Trophoblast cell (in vitro differentiated cells and primary cell): Measurements from ENCODE around the gene GUCD1.
"Not testable (repeated sequence)": the region's sequence is repeated elsewhere in the genome, so short reads cannot be mapped to it uniquely, and the experiment has no call there.

Experiments
- DNase-seq, 2 donors: peaks; one replicate each; pipeline ENCODE4 v3.0.0-alpha.2; 2016
- H2AFZ ChIP-seq: 2 replicates; pipeline ENCODE4 v1.6.1; 2013; ENCODE audit warnings: low read length, moderate library complexity, mild to moderate bottlenecking; ENCODE audit not compliant: insufficient read depth, poor library complexity
- H2AK5ac ChIP-seq: 2 replicates; pipeline ENCODE4 v1.6.1; 2013; ENCODE audit warnings: mild to moderate bottlenecking, low read length
- H2BK120ac ChIP-seq: 2 replicates; pipeline ENCODE4 v1.6.1; 2013; ENCODE audit warnings: low read length, mild to moderate bottlenecking, moderate library complexity; ENCODE audit not compliant: insufficient read depth, poor library complexity
- H2BK12ac ChIP-seq: 2 replicates; pipeline ENCODE4 v1.6.1; 2013; ENCODE audit warnings: mild to moderate bottlenecking, low read length, moderate library complexity
- H2BK5ac ChIP-seq: 2 replicates; pipeline ENCODE4 v1.6.1; 2013; ENCODE audit warnings: low read length, low read depth, moderate library complexity, mild to moderate bottlenecking; ENCODE audit not compliant: poor library complexity
- H3K14ac ChIP-seq: 2 replicates; pipeline ENCODE4 v1.6.1; 2013; ENCODE audit warnings: mild to moderate bottlenecking, low read length
- H3K18ac ChIP-seq: 2 replicates; pipeline ENCODE4 v1.6.1; 2013; ENCODE audit warnings: mild to moderate bottlenecking, low read length
- H3K23ac ChIP-seq: 2 replicates; pipeline ENCODE4 v1.6.1; 2013; ENCODE audit warnings: low read length
- H3K27ac ChIP-seq: 2 replicates; pipeline ENCODE4 v1.5.1; 2013; ENCODE audit warnings: low read depth, mild to moderate bottlenecking, inconsistent platforms, low read length, moderate library complexity
- H3K27me3 ChIP-seq: 2 replicates; pipeline ENCODE4 v1.6.1; 2013; ENCODE audit warnings: inconsistent platforms, mild to moderate bottlenecking, low read length, moderate library complexity; ENCODE audit not compliant: insufficient read depth
- H3K36me3 ChIP-seq, 2 experiments: 1 replicate in 1 of 2; 2 replicates in 1 of 2; pipeline ENCODE4 v1.6.1; 2013; ENCODE audit warnings: low read length in 2 of 2, mild to moderate bottlenecking in 2 of 2, moderate library complexity in 1 of 2; ENCODE audit not compliant: insufficient read depth in 2 of 2, control insufficient read depth in 1 of 2
- H3K4ac ChIP-seq: 2 replicates; pipeline ENCODE4 v1.6.1; 2013; ENCODE audit warnings: low read depth, mild to moderate bottlenecking, low read length, moderate library complexity
- H3K4me1 ChIP-seq, 2 experiments: 1 replicate in 1 of 2; 2 replicates in 1 of 2; pipeline ENCODE4 v1.6.1; 2013; ENCODE audit warnings: low read length in 2 of 2, mild to moderate bottlenecking in 2 of 2, moderate library complexity in 1 of 2; ENCODE audit not compliant: insufficient read depth in 2 of 2, control insufficient read depth in 1 of 2
- H3K4me2 ChIP-seq: 2 replicates; pipeline ENCODE4 v1.6.1; 2013; ENCODE audit warnings: inconsistent platforms, mild to moderate bottlenecking, low read length, moderate library complexity
- H3K4me3 ChIP-seq: 2 replicates; pipeline ENCODE4 v1.5.1; 2013; ENCODE audit warnings: mild to moderate bottlenecking, low read depth, low read length, inconsistent platforms
- H3K79me1 ChIP-seq: one replicate; pipeline ENCODE4 v1.6.1; 2013; ENCODE audit warnings: low read length
- H3K79me2 ChIP-seq: 2 replicates; pipeline ENCODE4 v1.6.1; 2013; ENCODE audit warnings: low read length, mild to moderate bottlenecking; ENCODE audit not compliant: control insufficient read depth, insufficient read depth, poor library complexity
- H3K9ac ChIP-seq: 2 replicates; pipeline ENCODE4 v1.6.1; 2013; ENCODE audit warnings: mild to moderate bottlenecking, low read length
- H3K9me3 ChIP-seq: 2 replicates; pipeline ENCODE4 v1.6.1; 2013; ENCODE audit warnings: low read depth, mild to moderate bottlenecking, control low read depth, inconsistent platforms, low read length; ENCODE audit not compliant: insufficient read depth
- H4K12ac ChIP-seq: 2 replicates; pipeline ENCODE4 v1.6.1; 2013; ENCODE audit warnings: low read depth, mild to moderate bottlenecking, low read length, moderate library complexity
- H4K8ac ChIP-seq: 2 replicates; pipeline ENCODE4 v1.6.1; 2013; ENCODE audit warnings: low read depth, mild to moderate bottlenecking, low read length, moderate library complexity
- H4K91ac ChIP-seq: one replicate; pipeline ENCODE4 v1.6.1; 2013; ENCODE audit warnings: low read depth, mild to moderate bottlenecking, low read length, moderate library complexity
- WGBS: extraction: QIAGEN DNeasy Blood & Tissue Kit; methylation state at CpG from one replicate; pipeline ENCODE4 v1.1.7; 2013; ENCODE audit warnings: missing lambda C conversion rate; ENCODE audit not compliant: insufficient read length, insufficient coverage; ENCODE audit errors: extremely low coverage; 5-methylcytosine and 5-hydroxymethylcytosine counted together

GUCD1 gene

DNA sequence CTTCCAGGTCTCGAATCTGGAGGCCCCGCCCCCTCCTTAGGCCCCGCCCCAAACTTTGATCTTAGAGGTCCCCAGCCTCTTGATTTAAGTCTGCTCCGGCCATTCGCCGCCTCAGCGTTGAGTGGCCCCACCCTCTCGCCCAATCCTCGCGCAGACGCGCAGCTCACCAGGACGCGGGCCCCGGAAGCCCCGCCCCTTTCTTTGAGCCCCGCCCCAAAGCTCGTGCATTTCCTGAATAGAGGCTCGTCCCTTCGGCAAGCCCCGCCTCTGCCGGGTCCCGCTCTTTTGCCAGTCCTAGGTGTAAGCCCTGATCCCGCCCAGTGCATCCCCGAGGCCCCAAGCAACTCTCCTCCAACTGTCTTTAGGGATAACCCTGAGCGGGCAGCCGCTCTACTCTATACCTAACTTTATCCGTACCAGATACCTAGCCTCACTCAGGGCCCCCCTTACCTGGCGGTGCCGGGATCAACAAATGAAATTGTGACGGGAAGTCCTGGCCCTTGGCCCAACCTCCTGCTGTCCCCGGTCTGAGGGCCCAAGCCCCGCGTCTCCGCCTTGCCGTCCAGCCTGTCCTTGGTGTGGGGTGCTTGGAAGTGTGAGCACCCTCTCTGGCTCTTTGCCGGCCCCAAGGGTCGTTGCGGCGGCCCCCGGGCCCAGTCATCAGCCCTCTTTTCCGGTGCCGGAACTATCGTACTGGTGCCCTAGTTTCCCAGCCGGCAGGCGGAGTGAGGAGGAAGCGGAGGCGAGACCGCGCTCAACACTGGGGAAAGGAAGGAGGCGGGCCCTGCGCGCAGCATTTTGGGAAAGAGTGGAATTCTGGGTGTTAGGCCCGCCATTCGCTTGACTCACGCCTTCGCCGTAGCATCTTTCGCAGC lies 464 bp upstream of the GUCD1 start, which contains the start of gene SNRPD3:
Gene SNRPD3, plus strand, starts transcription at position 835 of the 875 bp plus-strand sequence. CDS start 1,676 bp downstream, outside the sequence.
- Histone ChIP-seq H3K27me3 (no peaks in the 10 kb centered on the region), H2BK5ac (peak within 1 kb of the TSS; percentile 90), H3K9ac (peak within 1 kb of the TSS; percentile 97), H3K18ac (peak within 1 kb of the TSS; percentile 89), H3K79me1 (peaks cover 11% of the 10 kb centered on the region), H3K4me1 (peaks cover 8 to 12% of the 10 kb centered on the region in 2 experiments), H3K27ac (peak within 1 kb of the TSS; percentile 90), H3K4me2 (peak within 1 kb of the TSS; percentile 94), H3K36me3 (peaks cover 12 to 21% of the 10 kb centered on the region in 2 experiments), H2AFZ (peak within 1 kb of the TSS; percentile 90), H3K9me3 (no peaks in the 10 kb centered on the region), H2BK120ac (peak within 1 kb of the TSS; percentile 81), H2AK5ac (peak within 1 kb of the TSS; percentile 89), H3K4me3 (peak within 1 kb of the TSS; percentile 95), H2BK12ac (peak within 1 kb of the TSS; percentile 23), H4K91ac (peak within 1 kb of the TSS; percentile 83), H3K79me2 (peaks cover 14% of the 10 kb centered on the region), H3K14ac (peak within 1 kb of the TSS; percentile 95), H4K12ac (peak within 1 kb of the TSS; percentile 66), H3K4ac (peak within 1 kb of the TSS; percentile 91), H3K23ac (no peak within 1 kb of the TSS), H4K8ac (peak within 1 kb of the TSS; percentile 98)
- peak; percentile 99 for DNase-seq
- no CpG with 5 or more reads among the region's 59 CpGs for WGBS

- Histone ChIP-seq H3K14ac (no peak overlapping the region), H3K4me3 (peak overlapping the region; percentile 91), H2BK120ac (no peak overlapping the region), H3K79me1 (peaks cover 11% of the 10 kb centered on the region), H3K27ac (no peak overlapping the region), H2BK12ac (no peak overlapping the region), H3K9me3 (no peaks in the 10 kb centered on the region), H4K91ac (no peak overlapping the region), H2BK5ac (no peak overlapping the region), H3K23ac (no peak overlapping the region), H4K12ac (no peak overlapping the region), H4K8ac (no peak overlapping the region), H3K18ac (no peak overlapping the region), H3K4ac (peak overlapping the region; percentile 91), H2AFZ (no peak overlapping the region), H3K4me1 (peaks cover 8 to 12% of the 10 kb centered on the region in 2 experiments), H3K36me3 (peaks cover 9 to 18% of the 10 kb centered on the region in 2 experiments), H2AK5ac (no peak overlapping the region), H3K4me2 (peak overlapping the region; percentile 81), H3K79me2 (peaks cover 14% of the 10 kb centered on the region), H3K27me3 (no peaks in the 10 kb centered on the region), H3K9ac (peak overlapping the region; percentile 97)
- no CpG with 5 or more reads among the region's 12 CpGs for WGBS
- DNase-seq: no peak
Observed at GRCh38 chr22:24553597-24554312, 1.2 kb downstream of the GUCD1 start.

- H3K36me3 ChIP-seq: peaks cover 15 to 20% of the 10 kb centered on the region in 2 experiments
- not testable (repeated sequence) for H3K4me3 ChIP-seq, H4K8ac ChIP-seq, H2BK12ac ChIP-seq, DNase-seq, H2AFZ ChIP-seq, H3K27ac ChIP-seq, H2BK5ac ChIP-seq, H3K27me3 ChIP-seq, H2BK120ac ChIP-seq, H2AK5ac ChIP-seq, H4K12ac ChIP-seq, H3K14ac ChIP-seq, H3K9me3 ChIP-seq, H3K18ac ChIP-seq, H3K23ac ChIP-seq, H3K4me2 ChIP-seq, H3K4ac ChIP-seq, H4K91ac ChIP-seq, H3K9ac ChIP-seq
- H3K4me1 ChIP-seq: peaks cover 8 to 12% of the 10 kb centered on the region in 2 experiments
- H3K79me1 ChIP-seq: peaks cover 11% of the 10 kb centered on the region
- no CpG with 5 or more reads among the region's 10 CpGs for WGBS
- H3K79me2 ChIP-seq: peaks cover 14% of the 10 kb centered on the region
Observed at GRCh38 chr22:24552503-24553286, 2.2 kb downstream of the GUCD1 start.

DNA sequence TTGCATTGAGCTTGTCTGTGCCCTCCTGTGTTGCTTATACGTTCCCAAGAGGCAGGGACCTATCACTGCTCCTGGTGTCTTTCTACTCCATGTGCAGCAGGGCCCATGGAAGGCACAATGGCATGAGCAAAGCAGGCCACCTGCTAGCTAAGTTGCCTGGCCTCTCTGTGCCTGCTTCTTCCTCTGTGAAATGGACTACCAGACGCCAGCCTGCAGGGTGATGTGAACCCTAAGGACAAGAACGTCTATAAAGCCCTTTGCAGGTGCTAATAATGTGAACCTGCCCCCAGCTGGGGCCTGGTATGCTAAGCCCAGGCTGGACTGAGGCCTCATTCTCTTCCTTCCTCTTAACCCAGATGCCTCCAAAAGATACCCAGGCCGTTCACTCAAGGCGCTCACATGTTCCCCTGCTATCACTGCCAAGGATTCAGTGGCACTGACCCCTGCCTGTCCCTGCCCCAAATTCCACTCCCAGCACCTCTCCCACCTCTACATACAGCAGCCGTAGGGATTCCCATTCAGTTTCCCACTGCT lies 4.0 kb downstream of the GUCD1 start:
- H3K4me1 ChIP-seq: peaks cover 8 to 10% of the 10 kb centered on the region in 2 experiments
- H3K4me2 ChIP-seq: no peak overlapping the region
- DNase-seq: no peak
- H2BK12ac ChIP-seq: no peak overlapping the region
- peaks cover 28 to 32% of the 10 kb centered on the region in 2 experiments for H3K36me3 ChIP-seq
- WGBS: no CpG with 5 or more reads among the region's 6 CpGs
- no peak overlapping the region for H2AFZ ChIP-seq
- H2AK5ac ChIP-seq: no peak overlapping the region
- no peak overlapping the region for H3K4me3 ChIP-seq
- no peak overlapping the region for H3K4ac ChIP-seq
- H4K91ac ChIP-seq: no peak overlapping the region
- H4K12ac ChIP-seq: no peak overlapping the region
- H3K27me3 ChIP-seq: no peaks in the 10 kb centered on the region
- H3K23ac ChIP-seq: no peak overlapping the region
- no peak overlapping the region for H3K14ac ChIP-seq
- no peak overlapping the region for H2BK5ac ChIP-seq
- H3K79me2 ChIP-seq: peaks cover 12% of the 10 kb centered on the region
- H3K18ac ChIP-seq: peak overlapping the region; percentile 1
- peaks cover 10% of the 10 kb centered on the region for H3K79me1 ChIP-seq
- no peak overlapping the region for H4K8ac ChIP-seq
- no peaks in the 10 kb centered on the region for H3K9me3 ChIP-seq
- H3K27ac ChIP-seq: no peak overlapping the region
- H2BK120ac ChIP-seq: no peak overlapping the region
- no peak overlapping the region for H3K9ac ChIP-seq
